Pulmonary artery endothelial cell (primary cell): Measurements from ENCODE around the gene THBS2. TPM values are rescaled to one million over a fixed set of nuclear protein-coding genes. Genes with fewer than 3 reads are reported as not detected.
A peak's percentile ranks its signal among the peaks of the same experiment; 100 is the strongest.

Experiments used
- DNase-seq: peaks from one replicate; pipeline ENCODE4 v3.0.0-alpha.2; 2011; ENCODE audit warnings: low read depth, low spot score
- total RNA-seq: library from RNA; depleted of rRNA; stranded (reverse); fragments of >200 nt; gene quantifications from 2 replicates; pipeline ENCODE4 v1.2.3, GENCODE V29; 2014

Gene THBS2
- total RNA-seq, 1 donor from 2014 or later, result 7.9 TPM

- DNase-seq, result no peak
Observed at GRCh38 chr6:169232507-169232931, 21.1 kb downstream of the THBS2 start.

- DNase-seq, result no peak
Observed at GRCh38 chr6:169231790-169232506, 21.7 kb downstream of the THBS2 start.

GRCh38 chr6:169230946-169231789 lies 22.5 kb downstream of the THBS2 start:
- no peak for DNase-seq

- DNase-seq, result no peak
Observed at GRCh38 chr6:169230322-169230665, 23.4 kb downstream of the THBS2 start.

- no peak for DNase-seq
Observed at GRCh38 chr6:169229615-169230321, 23.9 kb downstream of the THBS2 start.

GRCh38 chr6:169227116-169227515 lies 26.5 kb downstream of the THBS2 start:
- DNase-seq, result no peak

GRCh38 chr6:169225887-169226286 lies 27.8 kb downstream of the THBS2 start:
- no peak for DNase-seq

- no peak for DNase-seq
Observed at GRCh38 chr6:169225131-169225576, 28.5 kb downstream of the THBS2 start.

GRCh38 chr6:169224716-169225115 lies 28.9 kb downstream of the THBS2 start:
- no peak for DNase-seq

GRCh38 chr6:169224185-169224695 lies 29.4 kb downstream of the THBS2 start:
- DNase-seq, result no peak

GRCh38 chr6:169223006-169223405 lies 30.6 kb downstream of the THBS2 start:
- no peak for DNase-seq

- DNase-seq, result no peak
Observed at GRCh38 chr6:169222126-169222525, 31.5 kb downstream of the THBS2 start.

- DNase-seq, result no peak
Observed at GRCh38 chr6:169221264-169221663, 32.4 kb downstream of the THBS2 start.

- DNase-seq, result no peak
Observed at GRCh38 chr6:169220068-169220964, 33.3 kb downstream of the THBS2 start.

GRCh38 chr6:169217972-169218371 lies 35.7 kb downstream of the THBS2 start:
- no peak for DNase-seq

GRCh38 chr6:169216830-169217229 lies 36.8 kb downstream of the THBS2 start:
- DNase-seq, result no peak

- DNase-seq, result no peak
Observed at GRCh38 chr6:169215201-169215681, 38.4 kb downstream of the THBS2 start.

GRCh38 chr6:169214789-169215188 lies 38.9 kb downstream of the THBS2 start:
- DNase-seq, result peak; percentile 58

- DNase-seq, result no peak
Observed at GRCh38 chr6:169213814-169214520, 39.7 kb downstream of the THBS2 start.
